Liver (tissue), 3 donors: ENCODE data around the gene SMIM9.

ENCODE experiments used
- JUND ChIP-seq, 2 donors: IDR thresholded peaks; 2 replicates each; pipeline ENCODE4 v1.6.1; 2016; ENCODE audit warnings: antibody characterized with exemption in 2 of 2
- SP1 ChIP-seq: IDR thresholded peaks from 2 replicates; pipeline ENCODE4 v1.6.1; 2018; ENCODE audit warnings: antibody characterized with exemption, mild to moderate bottlenecking
- TAF1 ChIP-seq: conservative IDR thresholded peaks from 2 replicates; pipeline ENCODE4 v1.6.1; 2016; ENCODE audit warnings: antibody characterized with exemption, mild to moderate bottlenecking
- TF ChIP-seq, protein P1 (sequence below): fragments of 150-350 bp; IDR thresholded peaks from 2 replicates; pipeline ENCODE4 v1.5.1; 2017; ENCODE audit warnings: improper control_type of control experiment, low read depth, low read length; ENCODE audit not compliant: missing input control
- TF ChIP-seq, protein P2 (sequence below): IDR thresholded peaks from 2 replicates; pipeline ENCODE4 v1.6.1; 2016; ENCODE audit warnings: antibody characterized with exemption
- donor health status: healthy.
- donor health status: healthy.

GRCh38 chrX:154815274-154815818, 19.1 kb downstream of the SMIM9 start:
- TF ChIP-seq JUND (IDR thresholded peaks at IDR 0.05), result no peak
- TF ChIP-seq, protein P1, sequence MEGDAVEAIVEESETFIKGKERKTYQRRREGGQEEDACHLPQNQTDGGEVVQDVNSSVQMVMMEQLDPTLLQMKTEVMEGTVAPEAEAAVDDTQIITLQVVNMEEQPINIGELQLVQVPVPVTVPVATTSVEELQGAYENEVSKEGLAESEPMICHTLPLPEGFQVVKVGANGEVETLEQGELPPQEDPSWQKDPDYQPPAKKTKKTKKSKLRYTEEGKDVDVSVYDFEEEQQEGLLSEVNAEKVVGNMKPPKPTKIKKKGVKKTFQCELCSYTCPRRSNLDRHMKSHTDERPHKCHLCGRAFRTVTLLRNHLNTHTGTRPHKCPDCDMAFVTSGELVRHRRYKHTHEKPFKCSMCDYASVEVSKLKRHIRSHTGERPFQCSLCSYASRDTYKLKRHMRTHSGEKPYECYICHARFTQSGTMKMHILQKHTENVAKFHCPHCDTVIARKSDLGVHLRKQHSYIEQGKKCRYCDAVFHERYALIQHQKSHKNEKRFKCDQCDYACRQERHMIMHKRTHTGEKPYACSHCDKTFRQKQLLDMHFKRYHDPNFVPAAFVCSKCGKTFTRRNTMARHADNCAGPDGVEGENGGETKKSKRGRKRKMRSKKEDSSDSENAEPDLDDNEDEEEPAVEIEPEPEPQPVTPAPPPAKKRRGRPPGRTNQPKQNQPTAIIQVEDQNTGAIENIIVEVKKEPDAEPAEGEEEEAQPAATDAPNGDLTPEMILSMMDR, result no peak
- TF ChIP-seq, protein P2, sequence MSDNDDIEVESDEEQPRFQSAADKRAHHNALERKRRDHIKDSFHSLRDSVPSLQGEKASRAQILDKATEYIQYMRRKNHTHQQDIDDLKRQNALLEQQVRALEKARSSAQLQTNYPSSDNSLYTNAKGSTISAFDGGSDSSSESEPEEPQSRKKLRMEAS, result no peak
- TF ChIP-seq SP1, result no peak
- no peak for TF ChIP-seq TAF1
